Measurements from ENCODE around the gene HEXIM2.
"Not testable (repeated sequence)": the region's sequence is repeated elsewhere in the genome, so short reads cannot be mapped to it uniquely, and the experiment has no call there.

Gene HEXIM2

DNA sequence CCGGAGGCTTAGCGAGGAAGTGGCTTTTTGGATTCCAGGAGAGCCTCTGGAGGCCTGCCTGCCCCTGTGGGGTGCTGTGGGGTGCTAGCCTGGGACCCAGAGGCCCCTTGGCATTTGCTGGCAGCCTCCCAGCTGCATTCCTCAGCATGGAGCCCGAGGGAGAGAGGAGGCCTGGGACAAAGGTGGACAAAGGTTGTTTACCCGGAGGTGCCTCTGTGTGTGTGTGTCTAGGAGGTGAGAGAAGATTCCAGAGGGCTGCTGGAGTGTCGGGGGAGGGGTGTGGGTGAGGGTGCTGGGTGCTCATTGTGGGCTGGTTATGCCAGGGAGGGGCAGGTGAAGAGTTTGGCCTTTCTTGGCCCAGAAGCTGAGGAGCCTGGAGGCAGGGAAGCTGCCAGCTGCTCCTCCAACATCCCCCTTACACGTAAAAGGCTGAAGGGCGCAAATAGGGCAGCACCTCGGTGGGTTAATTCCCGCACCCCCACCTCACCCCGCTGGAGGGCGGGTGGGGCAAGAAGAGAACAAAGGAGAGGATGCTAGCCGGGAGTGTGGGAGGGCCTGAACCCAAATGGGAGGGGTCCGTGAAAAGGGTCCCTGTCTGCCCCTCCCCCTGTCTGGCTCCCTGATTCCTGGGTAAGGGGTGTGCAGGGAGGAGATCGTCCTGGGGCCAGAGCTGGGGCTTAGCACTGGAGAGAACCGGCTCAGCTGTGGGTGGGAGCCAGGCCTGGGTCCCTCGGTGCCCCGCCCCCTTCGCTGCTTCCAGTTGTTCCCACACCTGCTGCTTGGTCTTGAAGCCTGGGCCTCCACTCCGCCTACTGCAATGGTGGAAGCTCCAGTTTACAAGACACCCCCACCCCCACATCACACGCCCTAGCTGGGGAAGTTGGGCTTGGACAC lies 9.9 kb downstream of the HEXIM2 start:
- no peak for DNase-seq

DNA sequence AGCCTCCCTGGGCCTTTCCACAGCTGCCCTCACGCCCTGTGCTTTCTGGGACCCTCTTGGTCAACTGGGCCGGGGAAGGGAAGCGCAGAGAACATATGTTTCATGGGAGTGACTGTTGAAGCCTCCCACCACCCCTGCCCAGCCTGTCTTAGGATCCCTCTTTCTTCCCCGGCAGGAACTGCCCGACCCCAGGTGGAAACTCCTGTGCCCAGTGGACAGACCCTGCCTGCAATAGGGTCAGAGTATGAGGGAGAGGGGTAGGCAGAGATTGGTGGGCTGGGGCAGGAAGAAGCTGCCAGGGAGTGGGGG lies 10.5 kb downstream of the HEXIM2 start:
- DNase-seq = no peak

DNA sequence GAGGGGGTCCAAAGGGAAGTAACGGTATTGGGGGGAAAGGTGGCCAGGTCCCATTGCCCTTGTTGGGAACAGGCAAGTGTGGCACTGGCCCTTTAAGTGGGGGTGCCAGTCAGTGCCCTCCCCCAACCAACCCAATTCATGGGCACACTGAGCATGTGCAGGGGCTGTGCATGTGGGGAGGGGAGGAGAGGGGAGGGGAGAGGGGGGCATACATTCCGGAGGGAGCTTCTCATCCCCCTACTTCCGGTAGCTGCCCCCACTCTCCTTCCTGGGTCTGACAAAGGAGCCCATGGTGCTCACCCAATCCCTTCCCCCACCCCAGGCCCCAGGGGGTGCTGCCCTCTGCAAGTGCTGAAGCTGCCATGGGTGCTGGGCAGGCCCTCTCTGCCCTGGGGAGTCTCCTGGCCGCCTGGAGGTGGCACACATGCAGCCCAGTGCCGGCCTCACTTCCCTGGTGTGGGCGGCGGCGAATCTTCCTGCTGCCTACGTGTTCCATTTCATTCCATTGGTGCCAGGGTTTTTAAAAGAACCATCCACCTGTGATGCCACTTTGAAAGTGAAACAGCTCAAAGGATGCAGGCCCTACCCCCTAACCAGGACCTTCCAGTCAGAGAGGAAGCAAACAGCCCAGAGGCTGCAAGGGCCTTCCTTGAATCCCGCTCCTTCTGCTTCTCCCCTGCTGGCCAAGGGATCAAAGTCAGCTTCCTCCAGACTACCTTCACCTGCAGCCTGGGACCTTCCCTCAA lies 11.0 kb downstream of the HEXIM2 start:
- DNase-seq = no peak

DNA sequence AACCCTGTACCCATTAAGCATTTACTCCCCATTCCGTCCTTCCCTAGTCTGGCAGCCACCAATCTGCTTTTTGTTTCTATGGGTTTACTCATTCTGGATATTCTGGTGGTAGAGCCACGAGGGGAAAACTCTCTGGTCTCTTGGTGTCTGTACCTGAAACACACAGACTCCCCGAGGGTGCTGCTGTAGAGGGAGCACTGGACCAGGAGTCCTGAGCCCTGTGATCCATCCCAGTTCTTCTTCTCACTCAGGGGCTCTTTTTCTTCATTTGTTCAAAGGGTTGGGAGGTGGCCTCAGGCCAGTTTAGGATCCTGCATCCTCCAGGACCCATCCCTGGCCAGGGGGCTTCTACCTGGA lies 14.1 kb downstream of the HEXIM2 start:
- no peak for DNase-seq

DNA sequence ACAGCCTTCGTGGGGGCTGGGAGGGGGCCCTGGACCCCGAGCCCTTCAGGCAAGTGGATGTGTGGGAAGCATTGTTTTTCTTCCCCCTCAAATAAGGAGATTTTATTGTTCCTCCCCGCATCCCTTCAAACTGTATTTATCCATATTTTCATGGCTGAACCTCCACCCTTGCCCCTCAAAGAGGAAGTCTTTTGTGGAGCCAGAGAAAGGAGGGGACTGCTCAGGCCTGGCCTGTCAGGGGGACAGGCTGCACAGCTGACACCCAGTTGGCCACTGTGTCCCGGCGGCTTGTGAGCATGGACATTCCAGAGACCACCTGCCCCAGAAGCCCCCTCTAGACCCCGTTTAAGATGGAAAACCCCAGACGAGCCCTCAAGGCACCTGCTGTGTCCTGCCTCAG lies 15.9 kb downstream of the HEXIM2 start:
- no peak for DNase-seq

DNA sequence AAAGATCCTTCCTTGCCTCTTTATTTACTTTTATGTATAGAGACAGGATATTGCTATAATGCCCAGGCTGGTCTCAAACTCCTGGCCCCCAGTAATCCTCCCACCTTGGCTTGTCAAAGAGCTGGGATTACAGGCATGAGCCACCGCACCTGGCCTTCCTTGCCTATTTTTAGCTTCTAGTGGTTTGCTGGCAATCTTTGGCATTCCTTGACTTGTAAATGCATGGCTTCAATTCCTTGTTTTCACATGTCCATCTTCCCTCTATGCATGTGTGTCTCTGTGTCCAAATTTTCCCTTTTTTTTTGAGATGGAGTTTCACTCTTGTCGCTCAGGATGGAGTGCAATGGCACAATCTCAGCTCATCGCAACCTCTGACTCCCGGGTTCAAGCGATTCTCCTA lies 22.5 kb downstream of the HEXIM2 start:
- no peak for DNase-seq

DNA sequence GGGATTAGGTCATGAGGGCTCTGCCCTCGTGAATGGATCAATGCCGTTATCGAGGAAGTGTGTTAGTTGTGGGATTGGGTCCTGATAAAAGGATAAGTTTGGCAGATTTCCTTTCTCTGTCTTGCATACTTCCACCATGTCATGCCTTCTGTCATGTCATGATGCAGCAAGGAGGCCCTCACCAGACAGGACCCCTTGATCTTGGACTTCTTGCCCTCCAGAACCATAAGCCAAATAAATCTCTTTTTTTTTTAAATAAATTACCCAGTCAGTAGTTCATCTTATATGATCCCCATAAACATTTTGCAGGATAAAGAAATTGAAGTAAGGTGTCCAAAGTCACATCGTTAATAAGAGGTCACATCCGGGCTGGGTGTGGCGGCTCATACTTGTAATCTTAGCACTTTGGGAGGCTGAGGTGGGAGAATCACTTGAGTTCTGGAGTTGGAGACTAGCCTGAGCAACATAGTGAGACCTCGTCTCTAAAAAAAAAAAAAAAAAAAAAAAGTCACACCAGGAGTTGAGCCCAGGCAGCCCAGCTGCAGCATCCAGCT lies 25.2 kb downstream of the HEXIM2 start:
- DNase-seq = no peak

DNA sequence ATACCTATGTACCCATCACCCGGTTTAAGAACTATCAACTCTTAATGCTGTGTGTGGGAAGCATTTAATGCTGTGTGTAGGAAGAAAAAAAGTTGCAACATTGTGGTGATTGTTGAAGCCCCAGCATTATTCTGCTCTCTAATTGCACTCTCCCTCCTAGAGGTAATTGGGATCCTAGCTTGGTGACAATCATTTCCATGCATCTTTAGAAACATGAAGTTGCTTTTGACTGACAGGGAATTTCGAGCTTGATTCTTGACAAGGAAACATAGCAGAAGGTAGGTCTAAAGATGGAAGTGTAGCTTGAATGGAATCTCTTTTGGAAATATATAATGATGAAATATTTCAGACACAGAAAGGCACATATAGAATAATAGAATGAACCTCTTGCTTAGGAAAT lies 27.3 kb downstream of the HEXIM2 start:
- DNase-seq = no peak

DNA sequence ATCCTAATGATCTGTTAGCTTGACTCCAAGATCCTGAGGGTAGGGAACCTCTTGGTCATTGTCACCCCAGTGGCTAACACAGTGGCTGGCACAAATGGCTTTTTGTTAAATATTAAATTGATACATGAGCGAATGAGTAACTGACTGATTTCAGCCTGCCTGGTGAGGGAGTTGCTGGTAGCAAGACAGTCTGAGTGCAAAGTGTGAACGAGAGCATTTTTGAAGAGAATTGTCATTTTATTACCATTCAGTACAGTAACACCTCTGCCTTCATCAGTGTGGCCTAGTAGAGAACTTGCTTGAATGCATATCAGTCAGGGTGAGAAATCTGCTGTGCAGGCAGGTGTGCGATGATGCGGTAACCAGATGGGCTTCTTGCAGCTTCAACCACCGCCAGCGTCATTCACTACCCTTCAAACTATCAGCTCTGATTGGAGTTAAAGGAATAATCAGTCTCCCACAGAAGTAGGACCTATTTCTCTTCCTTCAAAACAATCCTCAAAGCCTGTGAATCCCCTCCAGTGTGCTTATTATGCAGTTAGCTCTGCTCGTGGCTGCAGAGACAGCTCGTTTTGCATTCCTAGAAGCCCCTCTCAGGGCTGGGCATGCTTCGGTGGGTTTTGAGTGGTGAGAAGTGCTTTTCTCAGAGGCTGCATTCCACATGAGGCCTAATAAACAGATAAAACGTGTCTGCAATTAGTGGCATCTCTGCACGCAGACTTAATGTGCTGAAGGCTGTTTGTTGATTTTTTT lies 29.0 kb downstream of the HEXIM2 start:
- DNase-seq = no peak

DNA sequence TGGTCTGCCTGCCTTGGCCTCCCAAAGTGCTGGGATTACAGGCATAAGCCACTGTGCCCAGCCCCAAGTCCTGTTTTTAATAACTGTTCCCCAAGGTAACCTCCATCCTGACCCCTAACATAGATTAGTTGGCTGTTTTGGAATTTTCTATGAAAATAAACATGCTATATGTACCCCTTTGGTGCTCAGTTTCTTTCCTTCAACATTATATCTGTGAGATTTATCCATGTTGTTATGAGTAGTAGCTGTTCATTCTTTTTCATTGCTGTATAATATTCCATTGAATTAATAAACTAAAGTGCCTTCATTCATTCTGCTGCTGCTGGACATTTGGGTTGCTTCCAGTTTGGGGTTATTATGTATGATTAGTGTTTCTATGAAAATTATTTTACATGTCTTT lies 33.7 kb downstream of the HEXIM2 start:
- no peak for DNase-seq

DNA sequence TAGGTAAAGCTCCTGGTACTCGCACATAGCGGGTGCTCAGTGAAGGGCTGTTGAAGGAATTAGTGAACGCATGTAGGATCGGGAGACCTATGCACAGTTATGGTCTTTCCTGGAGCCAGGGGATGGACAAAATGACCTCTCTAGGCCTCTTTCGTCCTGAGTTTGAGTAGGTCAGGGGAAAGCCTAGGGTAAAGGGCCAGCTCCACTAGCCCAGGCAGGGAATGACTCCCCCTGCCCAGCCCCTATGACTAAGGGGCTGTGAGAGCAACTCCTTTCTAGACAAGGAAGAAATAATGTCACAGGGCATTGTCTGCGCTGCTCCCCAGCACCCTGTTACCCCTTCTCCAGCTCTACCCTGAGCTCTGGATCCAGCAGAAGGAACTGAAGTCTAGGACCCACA lies 35.4 kb downstream of the HEXIM2 start:
- no peak for DNase-seq

DNA sequence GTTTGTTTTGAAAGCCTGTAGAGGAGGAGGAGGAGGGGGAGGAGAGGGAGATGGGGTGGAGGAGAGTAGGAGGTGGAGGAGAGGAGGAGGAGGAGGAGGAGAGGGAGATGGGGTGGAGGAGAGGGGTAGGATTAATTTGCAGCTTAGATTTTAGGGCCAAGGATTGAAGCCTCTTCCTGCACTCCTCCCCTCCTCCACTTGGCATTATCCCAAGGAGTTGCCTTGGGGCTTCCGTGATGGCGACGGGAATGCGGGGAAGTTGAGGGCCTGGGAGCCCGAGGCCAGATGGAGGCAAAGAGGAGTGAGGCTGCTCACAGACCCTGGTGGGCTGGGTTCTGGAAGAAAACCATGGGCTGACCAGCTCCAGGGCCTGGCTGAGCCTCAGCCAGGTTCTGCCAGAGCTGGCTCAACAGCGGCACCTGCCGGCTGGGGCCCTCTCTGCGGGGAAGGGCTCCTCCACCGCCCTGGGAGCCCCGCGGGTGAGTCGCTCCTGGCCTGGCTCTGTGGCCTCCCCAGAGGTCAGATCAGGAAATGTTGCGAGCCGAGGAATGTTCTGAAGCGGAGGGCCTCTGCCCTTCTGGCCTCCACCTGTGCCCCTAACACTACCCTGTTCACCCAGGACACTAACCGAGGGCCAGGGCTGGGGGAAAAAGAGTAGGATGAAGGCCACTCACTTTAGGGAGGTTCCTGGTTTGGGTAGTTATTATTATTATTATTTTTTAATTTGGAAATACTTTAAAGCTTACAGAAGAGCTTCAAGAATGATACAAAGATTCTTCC lies 36.1 kb downstream of the HEXIM2 start:
- DNase-seq = peak; percentile 52 to 91

DNA sequence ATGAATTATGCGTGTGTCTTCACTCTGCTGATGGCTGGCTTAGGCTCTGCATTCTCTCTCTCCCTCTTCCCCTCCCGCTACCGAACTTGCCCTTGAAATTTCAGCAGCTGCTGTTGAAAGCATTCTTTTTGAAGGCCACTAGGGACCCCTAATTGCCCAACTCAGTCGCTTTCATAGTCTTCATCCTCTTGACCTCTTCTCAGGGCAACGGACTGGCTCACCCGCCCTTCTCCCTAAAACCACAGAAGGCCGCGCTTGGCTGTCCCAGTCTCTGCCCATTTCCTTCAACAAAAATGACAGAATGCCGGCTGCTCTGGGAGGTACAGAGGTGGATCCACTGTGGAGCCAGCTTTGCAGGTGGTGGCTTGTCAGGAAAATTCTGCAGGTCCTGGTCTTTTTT lies 39.0 kb downstream of the HEXIM2 start:
- no peak for DNase-seq

DNA sequence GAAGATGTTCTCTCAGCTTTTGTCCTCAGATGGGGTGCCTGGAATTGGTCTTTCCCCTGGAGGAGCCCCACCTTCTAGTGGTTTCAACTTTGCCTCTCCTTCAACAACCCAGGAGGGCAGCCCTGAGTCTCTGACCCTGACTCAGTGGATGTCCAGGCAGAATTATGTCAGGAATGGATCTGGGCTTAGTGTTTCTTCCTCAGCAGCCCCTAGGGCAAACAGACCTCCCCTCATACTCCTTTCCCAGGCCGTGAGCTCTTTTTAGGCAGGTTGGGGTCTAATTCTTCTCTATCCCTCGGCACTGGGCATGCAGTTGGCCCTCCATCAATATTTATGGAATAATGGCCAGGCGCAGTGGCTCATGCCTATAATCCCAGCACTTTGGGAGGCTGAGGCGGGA lies 39.8 kb downstream of the HEXIM2 start:
- no peak for DNase-seq

DNA sequence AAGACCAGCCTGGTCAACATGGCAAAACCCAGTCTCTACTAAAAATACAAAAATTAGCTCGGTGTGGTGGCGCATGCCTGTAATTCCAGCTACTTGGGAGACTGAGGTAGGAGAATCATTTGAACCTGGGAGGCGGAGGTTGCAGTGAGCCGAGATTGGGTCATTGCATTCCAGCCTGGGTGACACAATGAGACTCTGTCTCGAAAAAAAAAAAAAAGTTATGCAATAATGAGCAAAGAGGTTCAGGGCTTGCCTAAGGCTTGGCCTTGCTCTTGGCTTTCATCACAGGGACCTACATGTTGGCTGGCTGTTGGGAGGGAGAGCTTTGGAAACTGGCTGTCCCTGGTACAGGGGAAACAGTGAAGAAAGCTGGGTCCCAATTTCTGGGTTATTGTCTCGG lies 40.2 kb downstream of the HEXIM2 start:
- DNase-seq = not testable (repeated sequence)

DNA sequence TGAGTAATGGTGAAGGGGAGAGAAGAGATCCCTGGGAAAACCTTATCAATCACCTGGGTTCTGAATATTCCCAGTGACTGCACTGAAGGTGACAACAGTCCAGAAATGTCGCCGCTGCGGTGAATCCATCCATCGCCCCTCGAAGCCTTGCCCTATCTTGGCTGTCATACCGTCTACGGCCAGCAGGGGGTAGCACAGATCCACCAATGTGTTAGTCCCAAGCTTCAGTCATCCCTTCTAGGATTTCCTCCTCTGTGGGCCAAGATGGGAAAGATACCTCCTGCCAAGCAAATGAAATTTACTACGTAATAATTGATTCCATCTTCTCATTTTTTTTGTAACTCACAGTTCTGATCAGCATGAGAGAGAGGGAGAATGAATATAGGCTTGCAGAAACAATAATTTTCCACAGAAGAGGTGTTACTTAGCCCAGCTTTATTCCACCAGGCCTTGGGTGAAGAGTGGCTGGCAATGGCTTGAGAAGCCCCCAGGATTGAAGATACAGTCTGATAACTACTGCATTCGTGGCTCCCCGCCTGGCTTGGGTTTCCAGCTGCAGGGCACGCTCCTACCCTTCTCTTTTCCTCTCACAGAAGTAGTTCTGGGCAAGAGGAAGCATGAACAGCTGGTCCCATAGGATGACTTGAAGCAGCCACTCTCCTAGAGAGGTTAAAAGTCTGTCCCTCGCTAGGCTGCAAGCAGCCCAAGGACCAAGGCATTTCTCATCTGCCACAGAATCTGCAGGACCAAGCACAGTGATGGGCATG lies 57.4 kb downstream of the HEXIM2 start:
- peak; percentile 83 to 84 for DNase-seq

All from NCI-H446 (cell line).